Ovary (tissue), 3 donors: ENCODE results near the gene AGAP2.

Experiments
- CTCF ChIP-seq, 3 donors: fragments of 450-650 bp in 2 of 3; fragments of 200-600 bp in 1 of 3; IDR thresholded peaks; one replicate each; pipeline versions ENCODE4 v1.5.1 to v1.8.0; 2016 to 2022; ENCODE audit warnings: antibody characterized with exemption in 3 of 3, mild to moderate bottlenecking in 1 of 3
- POLR2A ChIP-seq: fragments of 450-650 bp; IDR thresholded peaks from one replicate; pipeline ENCODE4 v1.6.1; 2017; ENCODE audit warnings: antibody characterized with exemption, mild to moderate bottlenecking, moderate library complexity
- donor health status: DM: no; HTN: no; CAD: no.

GRCh38 chr12:57698414-57698813, 40.1 kb downstream of the AGAP2 start:
- TF ChIP-seq CTCF (IDR thresholded peaks at IDR 0.05) (no peak), POLR2A (no peak)
